Hepatocyte (in vitro differentiated cells): ENCODE measurements around the gene TRPM3. TPM values are rescaled to one million over a fixed set of nuclear protein-coding genes. Genes with fewer than 3 reads are reported as not detected.

ENCODE experiments used
- DNase-seq: peaks from one replicate; pipeline ENCODE4 v3.0.0-alpha.2; 2016; ENCODE audit warnings: low spot score
- H2AFZ ChIP-seq: fragments of 200-600 bp; sonication (generic); 2 replicates; pipeline ENCODE4 v1.6.0; 2016; ENCODE audit warnings: antibody characterized with exemption, mild to moderate bottlenecking
- H3K27ac ChIP-seq: fragments of 200-600 bp; sonication (generic); 2 replicates; pipeline ENCODE4 v1.5.1; 2016; ENCODE audit warnings: mild to moderate bottlenecking
- H3K27me3 ChIP-seq: fragments of 200-600 bp; sonication (generic); 2 replicates; pipeline ENCODE4 v1.6.1; 2016
- H3K36me3 ChIP-seq: fragments of 200-600 bp; sonication (generic); replicated peaks from 2 replicates; pipeline ENCODE4 v1.5.1; 2016; ENCODE audit warnings: low read depth; ENCODE audit not compliant: insufficient read depth
- H3K4me1 ChIP-seq: fragments of 200-600 bp; sonication (generic); 2 replicates; pipeline ENCODE4 v1.5.1; 2016; ENCODE audit warnings: mild to moderate bottlenecking, moderate library complexity; ENCODE audit not compliant: insufficient read depth
- H3K4me2 ChIP-seq: fragments of 200-600 bp; sonication (generic); 2 replicates; pipeline ENCODE4 v1.6.0; 2016
- H3K4me3 ChIP-seq: fragments of 200-600 bp; sonication (generic); 2 replicates; pipeline ENCODE4 v1.5.1; 2016; ENCODE audit warnings: mild to moderate bottlenecking
- H3K79me2 ChIP-seq: fragments of 200-600 bp; sonication (generic); 2 replicates; pipeline ENCODE4 v1.6.0; 2017; ENCODE audit warnings: mild to moderate bottlenecking
- H3K9me2 ChIP-seq: fragments of 200-600 bp; sonication (generic); replicated peaks from 2 replicates; pipeline ENCODE4 v1.6.0; 2017; ENCODE audit warnings: mild to moderate bottlenecking; ENCODE audit not compliant: insufficient read depth
- H3K9me3 ChIP-seq: fragments of 200-600 bp; sonication (generic); 2 replicates; pipeline ENCODE4 v1.5.1; 2016; ENCODE audit warnings: low read depth, mild to moderate bottlenecking
- H4K20me1 ChIP-seq: fragments of 200-600 bp; sonication (generic); 2 replicates; pipeline ENCODE4 v1.6.0; 2016; ENCODE audit warnings: mild to moderate bottlenecking; ENCODE audit not compliant: insufficient read depth, poor library complexity, severe bottlenecking
- CTCF ChIP-seq: fragments of 200-600 bp; sonication (generic); IDR thresholded peaks from 2 replicates; pipeline ENCODE4 v1.5.1; 2016; ENCODE audit warnings: antibody characterized with exemption, mild to moderate bottlenecking; ENCODE audit not compliant: poor library complexity
- EZH2 ChIP-seq: fragments of 200-600 bp; sonication (generic); IDR thresholded peaks from 2 replicates; pipeline ENCODE4 v1.6.1; 2016; ENCODE audit warnings: antibody characterized with exemption, mild to moderate bottlenecking, borderline replicate concordance
- EZH2phosphoT487 ChIP-seq: fragments of 200-600 bp; sonication (generic); IDR thresholded peaks from one replicate; pipeline ENCODE4 v1.6.1; 2018; ENCODE audit warnings: antibody characterized with exemption, mild to moderate bottlenecking, low read depth, moderate library complexity; ENCODE audit not compliant: unreplicated experiment, severe bottlenecking
- WGBS: methylation state at CpG from one replicate; pipeline ENCODE4 v1.1.6; 2016; ENCODE audit warnings: low lambda C conversion rate; ENCODE audit errors: missing lambda C conversion rate; 5-methylcytosine and 5-hydroxymethylcytosine counted together
- polyA plus RNA-seq: library from polyadenylated mRNA; unstranded; fragments of >200 nt; fragmentation: Nextera tagmentation; extraction: Ambion mirVana; gene quantifications from 2 replicates; pipeline ENCODE4 v1.2.1, GENCODE V29; 2016
- total RNA-seq: library from RNA; depleted of rRNA; stranded (reverse); fragments of >200 nt; gene quantifications from 2 replicates; pipeline ENCODE4 v1.2.3, GENCODE V29; 2014

The TRPM3 gene
- total and polyA plus RNA-seq, 2 experiments from 2014 or later: 0.60 to 0.68 TPM

GRCh38 chr9:70693186-70693585 is 428.2 kb downstream of the TRPM3 start:
- Histone ChIP-seq H3K4me2 (no peak overlapping the region), H3K4me1 (no peaks in the 10 kb centered on the region), H3K4me3 (no peak overlapping the region), H3K9me2 (no peaks in the 10 kb centered on the region), H3K9me3 (no peaks in the 10 kb centered on the region), H3K27ac (no peak overlapping the region), H4K20me1 (no peaks in the 10 kb centered on the region), H3K36me3 (no peaks in the 10 kb centered on the region), H3K79me2 (no peaks in the 10 kb centered on the region), H3K27me3 (no peaks in the 10 kb centered on the region), H2AFZ (no peak overlapping the region)
- WGBS: 95% methylated on average over 1 of the region's 1 CpG
- TF ChIP-seq EZH2 (no peak), CTCF (no peak), EZH2phosphoT487 (no peak)
- no peak for DNase-seq

- Histone ChIP-seq H3K27ac (no peak overlapping the region), H3K79me2 (no peaks in the 10 kb centered on the region), H3K27me3 (no peaks in the 10 kb centered on the region), H3K9me2 (no peaks in the 10 kb centered on the region), H3K9me3 (no peaks in the 10 kb centered on the region), H2AFZ (no peak overlapping the region), H4K20me1 (no peaks in the 10 kb centered on the region), H3K4me1 (no peaks in the 10 kb centered on the region), H3K4me2 (no peak overlapping the region), H3K4me3 (no peak overlapping the region), H3K36me3 (no peaks in the 10 kb centered on the region)
- TF ChIP-seq EZH2 (no peak), EZH2phosphoT487 (no peak), CTCF (no peak)
- 97% methylated on average over 4 of the region's 4 CpGs for WGBS
- no peak for DNase-seq
These were observed 429.0 kb downstream of the TRPM3 start for GRCh38 chr9:70692431-70692830.

- DNase-seq: no peak
- Histone ChIP-seq H3K36me3 (no peaks in the 10 kb centered on the region), H3K79me2 (no peaks in the 10 kb centered on the region), H3K4me3 (no peak overlapping the region), H3K4me2 (no peak overlapping the region), H3K9me3 (no peaks in the 10 kb centered on the region), H3K9me2 (no peaks in the 10 kb centered on the region), H3K27ac (no peak overlapping the region), H4K20me1 (no peaks in the 10 kb centered on the region), H2AFZ (no peak overlapping the region), H3K4me1 (no peaks in the 10 kb centered on the region), H3K27me3 (no peaks in the 10 kb centered on the region)
- TF ChIP-seq EZH2: no peak
- no peak for TF ChIP-seq EZH2phosphoT487
- TF ChIP-seq CTCF: no peak
These were observed 432.7 kb downstream of the TRPM3 start for GRCh38 chr9:70688704-70689103.

GRCh38 chr9:70683841-70684240 is 437.6 kb downstream of the TRPM3 start:
- Histone ChIP-seq H2AFZ (no peak overlapping the region), H4K20me1 (no peaks in the 10 kb centered on the region), H3K27me3 (no peaks in the 10 kb centered on the region), H3K4me2 (no peak overlapping the region), H3K4me1 (no peaks in the 10 kb centered on the region), H3K27ac (no peak overlapping the region), H3K79me2 (no peaks in the 10 kb centered on the region), H3K4me3 (no peak overlapping the region), H3K9me2 (no peaks in the 10 kb centered on the region), H3K36me3 (no peaks in the 10 kb centered on the region), H3K9me3 (no peaks in the 10 kb centered on the region)
- TF ChIP-seq EZH2 (no peak), EZH2phosphoT487 (no peak), CTCF (no peak)
- no peak for DNase-seq
- WGBS: 62% methylated on average over 2 of the region's 2 CpGs
